NOMO-1 (cell line): Measurements from ENCODE around the gene RASA4B.
"Not testable (repeated sequence)": the region's sequence is repeated elsewhere in the genome, so short reads cannot be mapped to it uniquely, and the experiment has no call there.

Experiments used
- DNase-seq, 2 experiments: peaks; one replicate each; lab custom pipeline; 2025; ENCODE audit not compliant: unreplicated experiment in 2 of 2; lab: John Stamatoyannopoulos, UW

Gene RASA4B

GRCh38 chr7:102455596-102455995, 62.0 kb downstream of the RASA4B start:
- no peak for DNase-seq

- DNase-seq: not testable (repeated sequence)
Measured at GRCh38 chr7:102454932-102455331, 62.6 kb downstream of the RASA4B start.

GRCh38 chr7:102454468-102454867, 63.1 kb downstream of the RASA4B start:
- DNase-seq: no peak

- DNase-seq: no peak
Measured at GRCh38 chr7:102453319-102453718, 64.3 kb downstream of the RASA4B start.

- no peak for DNase-seq
Measured at GRCh38 chr7:102452451-102452850, 65.1 kb downstream of the RASA4B start.

- DNase-seq: no peak
Measured at GRCh38 chr7:102451371-102452054, 66.1 kb downstream of the RASA4B start.

GRCh38 chr7:102450242-102450641, 67.3 kb downstream of the RASA4B start:
- DNase-seq: peak in 1 of 2 experiments; percentile 5

- no peak for DNase-seq
Measured at GRCh38 chr7:102449136-102449535, 68.4 kb downstream of the RASA4B start.

GRCh38 chr7:102447311-102447710, 70.3 kb downstream of the RASA4B start:
- no peak for DNase-seq

- no peak for DNase-seq
Measured at GRCh38 chr7:102446387-102447156, 71.0 kb downstream of the RASA4B start.

- DNase-seq: no peak
Measured at GRCh38 chr7:102445674-102446071, 71.9 kb downstream of the RASA4B start.

GRCh38 chr7:102444961-102445673, 72.5 kb downstream of the RASA4B start:
- no peak for DNase-seq

GRCh38 chr7:102439963-102440795, 77.4 kb downstream of the RASA4B start:
- no peak for DNase-seq

GRCh38 chr7:102436118-102436517, 81.5 kb downstream of the RASA4B start:
- no peak for DNase-seq

- no peak for DNase-seq
Measured at GRCh38 chr7:102434039-102434486, 83.5 kb downstream of the RASA4B start.

- peak; percentile 74 to 86 for DNase-seq
Measured at GRCh38 chr7:102433219-102434038, 84.1 kb downstream of the RASA4B start, which contains the start of gene ORAI2. Gene ORAI2 (plus strand): TSS chr7:102433575. CDS start chr7:102438957, 5,382 bp downstream.
